Naive thymus-derived CD8-positive, alpha-beta T cell (primary cell): ENCODE data around the gene AVEN. TPM values are rescaled to one million over a fixed set of nuclear protein-coding genes. Genes with fewer than 3 reads are reported as not detected.

Experiments used
- ATAC-seq, 2 donors: fragments of 150-1000 bp; cut with Tn5 transposase in 1 of 2; sonication (Bioruptor Pico), chemical (Tn5 transposase) in 1 of 2; 1 replicate in 1 of 2; 2 replicates in 1 of 2; pipeline ENCODE4 v1.10.0; 2021; ENCODE audit warnings: mild to moderate bottlenecking in 2 of 2, moderate library complexity in 2 of 2
- POLR2A ChIA-PET: fragments of 350-600 bp; sonication (Branson Sonifier 250); formaldehyde crosslinking; loops from one replicate; lab custom pipeline; 2021; ENCODE audit warnings: antibody characterized with exemption; lab: Charles Lee
- DNase-seq, 10 donors: peaks; one replicate each; pipeline versions ENCODE4 v3.0.0 to v3.0.0-alpha.2; 2020 to 2022
- H3K27ac Mint-ChIP-seq, 10 donors: one replicate each; pipeline ENCODE4 v1.8.0; 2020 to 2022; ENCODE audit warnings: mild to moderate bottlenecking in 10 of 10, mixed read lengths in 10 of 10, moderate library complexity in 4 of 10, inconsistent platforms in 1 of 10
- H3K27me3 Mint-ChIP-seq, 5 donors: one replicate each; pipeline ENCODE4 v1.8.0; 2021 to 2022; ENCODE audit warnings: mixed read lengths in 5 of 5
- H3K36me3 Mint-ChIP-seq, 3 donors: one replicate each; pipeline ENCODE4 v1.8.0; 2020 to 2022; ENCODE audit warnings: mixed read lengths in 3 of 3, mild to moderate bottlenecking in 2 of 3, inconsistent platforms in 1 of 3
- H3K4me1 Mint-ChIP-seq, 4 donors: one replicate each; pipeline ENCODE4 v1.8.0; 2021 to 2022; ENCODE audit warnings: mixed read lengths in 4 of 4
- H3K4me3 Mint-ChIP-seq, 10 donors: one replicate each; pipeline ENCODE4 v1.8.0; 2020 to 2022; ENCODE audit warnings: mild to moderate bottlenecking in 10 of 10, mixed read lengths in 10 of 10, moderate library complexity in 6 of 10, inconsistent platforms in 1 of 10
- H3K9me3 Mint-ChIP-seq, 9 donors: one replicate each; pipeline ENCODE4 v1.8.0; 2020 to 2022; ENCODE audit warnings: mixed read lengths in 9 of 9, mild to moderate bottlenecking in 3 of 9, inconsistent platforms in 1 of 9, moderate library complexity in 1 of 9
- polyA plus RNA-seq, 3 donors: library from polyadenylated mRNA; unstranded; fragments of 300-500 nt; fragmentation: Illumina TruSeq; gene quantifications; one replicate each; pipeline ENCODE4 v1.2.3, GENCODE V29; 2021
- total RNA-seq, 8 experiments: library from RNA in 2 of 8; stranded (reverse) in 2 of 8; gene quantifications; one replicate each; pipeline ENCODE4 v1.2.3 and lab custom pipeline; 2021 to 2026

AVEN gene
- total and polyA plus RNA-seq, 5 experiments from 2014 or later = 7.6 to 9.7 (median 8.8) TPM

DNA sequence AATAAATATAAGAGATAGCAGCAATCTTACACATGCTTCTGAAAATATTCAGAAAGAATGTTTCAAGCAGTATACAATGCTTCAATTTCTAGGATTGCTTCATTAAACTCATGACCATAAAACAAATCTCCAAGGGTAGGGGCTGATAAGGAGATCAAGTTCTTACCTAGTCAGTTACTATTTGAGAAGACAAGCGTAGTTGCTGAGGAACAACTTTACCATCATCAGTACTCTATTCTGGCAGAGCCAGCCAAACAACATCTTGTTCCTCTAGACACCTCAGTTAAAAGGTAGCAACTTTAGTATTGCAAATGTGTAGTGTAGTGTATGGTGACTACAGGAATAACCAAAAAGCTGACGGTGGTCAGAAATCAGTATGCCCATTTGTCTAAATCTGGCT, 156.1 kb downstream of the AVEN start:
- no peak for DNase-seq
- Mint-ChIP-seq H3K4me3 (no peak overlapping the region), H3K4me1 (no peaks in the 10 kb centered on the region), H3K27me3 (no peaks in the 10 kb centered on the region), H3K27ac (peak overlapping the region in 1 of 10 donors; percentile 32), H3K9me3 (peaks cover 0 to 10% (median 7%) of the 10 kb centered on the region in 9 donors), H3K36me3 (peaks cover 0 to 13% (median 0%) of the 10 kb centered on the region in 3 donors)
- POLR2A ChIA-PET = no interaction called here
- no peak for ATAC-seq

DNA sequence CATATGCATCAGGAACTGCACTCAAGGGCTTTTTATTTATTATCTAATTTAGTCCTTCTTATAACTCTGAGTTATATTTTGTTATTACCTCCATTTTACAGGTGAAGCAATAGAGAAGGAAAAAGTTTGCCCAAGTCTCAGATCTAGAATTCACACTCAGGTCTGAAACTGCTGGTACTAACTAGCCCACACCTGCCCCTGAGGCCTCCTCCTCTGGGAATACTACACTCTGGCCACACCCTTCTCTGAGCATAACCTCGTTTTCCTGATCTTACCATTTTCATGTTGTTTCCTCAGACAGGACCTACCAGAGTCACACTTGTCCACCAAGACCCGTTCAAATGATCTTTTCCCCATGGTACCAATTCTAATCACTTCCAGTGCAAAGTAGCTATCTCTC, 164.8 kb downstream of the AVEN start:
- no peaks in the 10 kb centered on the region for H3K27me3 Mint-ChIP-seq
- POLR2A ChIA-PET = no interaction called here
- H3K27ac Mint-ChIP-seq = no peak overlapping the region
- no peaks in the 10 kb centered on the region for H3K9me3 Mint-ChIP-seq
- peaks cover 5 to 16% (median 13%) of the 10 kb centered on the region in 3 donors for H3K36me3 Mint-ChIP-seq
- DNase-seq (no peak), ATAC-seq (no peak)
- no peak overlapping the region for H3K4me3 Mint-ChIP-seq
- H3K4me1 Mint-ChIP-seq = peaks cover 0 to 7% (median 0%) of the 10 kb centered on the region in 4 donors

DNA sequence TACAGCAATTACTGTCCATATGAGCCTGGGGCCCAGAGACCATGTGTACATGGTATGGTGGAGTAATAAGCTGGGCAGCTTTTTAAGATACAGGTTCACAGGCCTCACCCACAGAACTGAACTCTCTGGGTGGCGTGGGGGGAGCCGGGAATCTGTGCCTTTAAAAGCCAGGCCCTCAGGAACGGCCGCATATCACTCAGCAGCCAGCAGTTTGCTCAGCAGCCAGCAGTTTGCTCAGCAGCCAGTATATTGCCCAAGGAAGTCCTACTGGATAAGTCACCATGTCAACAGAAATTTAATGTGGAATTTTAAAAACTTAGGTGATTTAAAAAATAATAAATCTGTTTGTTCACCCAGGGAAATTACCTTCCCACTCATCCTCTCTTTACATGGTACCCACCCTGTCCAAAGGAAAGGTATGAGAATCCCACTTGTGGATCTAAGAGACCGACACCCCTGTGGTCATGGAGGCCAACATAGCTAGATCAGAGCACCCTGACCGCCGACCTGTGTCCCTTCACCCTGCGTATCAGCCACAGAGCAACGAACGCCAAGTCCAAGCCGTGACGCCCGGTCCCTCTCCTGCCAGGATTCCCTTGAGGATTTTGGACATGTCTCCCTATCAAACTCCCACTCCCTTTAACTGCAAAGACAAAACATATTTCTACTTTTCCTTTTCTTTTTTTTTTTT, 166.4 kb downstream of the AVEN start:
- Mint-ChIP-seq H3K27me3 (no peaks in the 10 kb centered on the region), H3K9me3 (no peaks in the 10 kb centered on the region), H3K36me3 (peaks cover 5 to 23% (median 14%) of the 10 kb centered on the region in 3 donors), H3K4me3 (no peak overlapping the region), H3K4me1 (peaks cover 0 to 7% (median 0%) of the 10 kb centered on the region in 4 donors), H3K27ac (peak overlapping the region in 1 of 10 donors; percentile 21)
- ATAC-seq = no peak
- POLR2A ChIA-PET = no interaction called here
- DNase-seq = no peak

DNA sequence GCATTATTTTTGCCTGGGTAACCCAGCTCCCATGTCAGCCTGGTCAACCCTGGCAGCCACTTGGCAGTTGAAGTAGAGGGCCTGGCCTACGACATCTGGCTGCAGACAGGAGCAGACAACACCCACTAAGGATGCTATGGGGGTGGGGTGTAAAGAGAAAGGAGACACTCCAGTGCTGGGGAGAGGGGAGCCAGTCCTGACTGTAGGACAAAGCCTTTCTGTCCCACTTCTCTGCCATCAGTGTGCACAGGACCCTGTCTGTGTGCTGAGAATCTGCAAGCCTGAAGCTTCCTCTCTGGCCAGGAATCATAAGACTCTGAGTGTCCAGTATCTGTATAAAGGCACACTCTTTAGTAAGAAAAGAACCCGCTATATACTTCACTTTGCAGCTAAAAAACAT, 167.0 kb downstream of the AVEN start:
- Mint-ChIP-seq H3K4me1 (peaks cover 0 to 7% (median 0%) of the 10 kb centered on the region in 4 donors), H3K27ac (no peak overlapping the region), H3K27me3 (no peaks in the 10 kb centered on the region), H3K9me3 (no peaks in the 10 kb centered on the region), H3K4me3 (no peak overlapping the region), H3K36me3 (peaks cover 6 to 28% (median 18%) of the 10 kb centered on the region in 3 donors)
- DNase-seq (no peak), ATAC-seq (no peak)
- POLR2A ChIA-PET = no interaction called here

DNA sequence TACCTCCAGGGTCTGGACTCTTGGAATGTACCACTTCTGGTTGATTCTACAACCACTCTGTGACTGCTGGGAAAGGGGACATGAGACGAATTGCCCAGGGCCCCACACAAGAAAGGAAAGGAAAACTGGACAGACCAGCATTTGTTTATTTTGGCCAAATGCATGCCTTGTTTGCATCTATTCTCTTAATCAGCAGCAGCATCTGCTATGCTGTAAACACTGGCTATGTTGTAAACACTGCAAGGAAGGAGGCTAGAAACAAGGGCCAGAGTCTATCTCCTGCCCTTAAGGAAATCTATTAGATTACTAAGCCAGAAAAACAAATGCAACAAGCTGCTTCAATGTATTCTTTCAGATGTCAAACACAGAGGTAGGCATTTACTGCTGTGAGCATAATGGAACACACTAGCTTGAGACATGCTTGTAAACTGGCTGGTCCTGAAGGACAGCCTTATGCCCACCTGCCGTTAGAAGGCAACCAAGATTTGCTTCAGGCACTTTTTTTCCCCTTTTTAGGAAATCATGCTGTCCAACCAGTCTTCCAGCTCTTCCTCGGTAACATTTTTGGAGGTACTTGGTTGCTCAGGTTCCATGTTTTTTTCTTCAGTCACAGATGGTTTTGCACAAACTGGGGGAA, 172.8 kb downstream of the AVEN start:
- POLR2A ChIA-PET = no interaction called here
- ATAC-seq (no peak), DNase-seq (no peak)
- Mint-ChIP-seq H3K4me3 (no peak overlapping the region), H3K4me1 (peaks cover 0 to 7% (median 0%) of the 10 kb centered on the region in 4 donors), H3K36me3 (peaks cover 12 to 53% (median 34%) of the 10 kb centered on the region in 3 donors), H3K27ac (no peak overlapping the region), H3K9me3 (no peaks in the 10 kb centered on the region), H3K27me3 (no peaks in the 10 kb centered on the region)

DNA sequence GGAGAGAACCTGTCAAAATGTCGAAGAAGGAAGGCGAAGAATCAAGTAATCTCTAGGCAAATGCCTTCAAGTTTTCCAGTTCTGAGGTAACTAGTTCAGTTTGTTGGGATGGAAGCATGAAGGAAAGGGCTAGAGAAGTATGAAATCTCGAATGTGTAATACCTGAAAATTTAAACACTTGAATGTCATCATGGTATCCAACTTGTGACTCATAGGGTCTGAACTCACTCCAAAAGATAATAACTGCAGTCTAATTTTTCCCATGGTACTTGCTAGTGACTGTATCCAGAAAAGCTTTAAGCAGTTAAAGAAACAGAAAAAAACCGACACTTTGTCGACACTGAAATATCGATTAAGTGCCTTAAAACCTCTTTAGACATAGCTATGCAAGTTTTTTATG, 173.6 kb downstream of the AVEN start:
- Mint-ChIP-seq H3K9me3 (no peaks in the 10 kb centered on the region), H3K36me3 (peaks cover 12 to 53% (median 34%) of the 10 kb centered on the region in 3 donors), H3K4me3 (no peak overlapping the region), H3K27ac (no peak overlapping the region), H3K4me1 (peaks cover 0 to 7% (median 0%) of the 10 kb centered on the region in 4 donors), H3K27me3 (no peaks in the 10 kb centered on the region)
- POLR2A ChIA-PET = no interaction called here
- DNase-seq = no peak
- no peak for ATAC-seq

DNA sequence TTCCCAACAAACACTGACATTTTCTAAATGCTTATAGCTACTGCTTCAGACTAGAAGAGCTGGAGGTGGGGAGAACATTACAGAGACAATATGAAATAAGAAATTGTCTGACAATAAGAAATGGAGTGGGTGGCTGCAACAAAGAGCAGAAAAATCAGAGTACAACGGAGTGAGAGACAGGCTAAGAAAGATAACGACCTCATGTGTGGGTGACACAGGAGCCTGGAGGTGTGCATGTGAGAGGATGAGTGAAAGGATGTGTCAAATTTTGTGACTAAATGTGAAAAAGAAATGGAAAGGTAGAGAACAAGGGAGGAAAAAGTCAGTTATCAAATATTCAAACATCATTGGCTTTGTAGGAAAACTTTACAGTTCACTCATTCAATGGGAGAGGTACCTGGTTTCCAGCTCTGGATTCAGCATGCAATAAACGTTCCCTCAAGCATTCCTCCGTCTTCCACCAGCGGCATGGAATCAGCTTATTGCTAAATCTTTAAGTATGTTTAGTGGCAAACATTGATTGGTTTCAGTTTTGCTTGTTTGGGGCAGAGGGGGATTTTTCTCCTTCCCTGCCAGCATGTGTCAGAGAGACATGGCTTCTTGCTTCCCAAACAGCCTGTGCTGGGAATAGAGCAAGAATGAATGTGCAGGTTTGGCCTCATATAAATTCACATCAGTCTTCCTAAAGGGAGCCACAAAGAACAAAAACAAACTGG, 174.5 kb downstream of the AVEN start:
- POLR2A ChIA-PET = no interaction called here
- no peak overlapping the region for H3K4me3 Mint-ChIP-seq
- no peak overlapping the region for H3K27ac Mint-ChIP-seq
- H3K27me3 Mint-ChIP-seq = no peaks in the 10 kb centered on the region
- H3K4me1 Mint-ChIP-seq = peaks cover 0 to 4% (median 0%) of the 10 kb centered on the region in 4 donors
- peaks cover 12 to 54% (median 38%) of the 10 kb centered on the region in 3 donors for H3K36me3 Mint-ChIP-seq
- no peak for ATAC-seq
- H3K9me3 Mint-ChIP-seq = no peaks in the 10 kb centered on the region
- DNase-seq = no peak

DNA sequence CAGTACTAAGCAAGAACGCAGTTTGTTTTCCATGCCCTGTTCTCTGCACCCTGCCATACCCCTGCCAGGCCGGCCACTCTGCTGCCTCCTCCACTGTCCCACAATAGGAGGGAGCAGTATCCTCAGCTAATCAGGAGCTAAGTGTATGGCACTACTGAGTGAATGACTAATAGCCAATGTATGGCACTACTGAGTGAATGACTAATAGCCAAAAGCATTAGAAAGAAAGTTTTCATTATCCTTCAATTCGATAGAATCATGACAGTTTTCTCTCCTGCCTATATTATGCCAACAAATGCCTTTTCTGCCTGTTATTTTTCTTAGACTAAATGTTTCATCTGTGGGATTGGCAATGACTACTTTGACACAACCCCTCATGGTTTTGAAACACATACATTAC, 178.2 kb downstream of the AVEN start:
- DNase-seq = no peak
- Mint-ChIP-seq H3K4me1 (no peaks in the 10 kb centered on the region), H3K9me3 (peaks cover 0 to 2% (median 0%) of the 10 kb centered on the region in 9 donors), H3K27ac (no peak overlapping the region), H3K27me3 (no peaks in the 10 kb centered on the region), H3K36me3 (peaks cover 6 to 35% (median 34%) of the 10 kb centered on the region in 3 donors), H3K4me3 (no peak overlapping the region)
- ATAC-seq = no peak
- POLR2A ChIA-PET = no interaction called here

DNA sequence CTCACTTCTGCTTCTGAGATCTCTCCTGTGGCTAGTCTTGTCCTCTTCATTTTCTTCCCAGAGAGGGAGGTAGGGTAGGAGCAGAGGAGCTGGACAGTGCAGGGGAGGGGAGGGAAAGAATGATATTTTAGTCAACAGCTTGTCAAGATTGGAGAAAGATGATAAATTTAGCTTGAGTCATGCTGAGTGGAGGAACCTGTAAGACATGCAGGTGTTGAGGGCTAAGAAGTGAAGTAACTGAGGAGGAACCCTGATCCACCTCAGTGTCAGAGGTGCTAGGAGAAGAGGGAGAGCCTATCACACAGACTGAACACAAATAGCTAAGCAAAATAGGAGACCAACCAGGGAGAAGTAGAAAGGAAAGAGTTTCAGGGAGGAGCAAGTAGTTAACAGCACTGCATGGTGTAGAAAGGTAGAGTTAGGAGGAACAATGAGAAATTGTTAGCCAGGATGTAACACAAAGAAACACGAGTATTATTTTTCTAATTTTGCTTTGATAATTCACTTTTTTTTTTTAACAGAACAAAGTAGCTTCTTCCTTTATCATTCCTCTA, 178.9 kb downstream of the AVEN start:
- peaks cover 6 to 28% (median 27%) of the 10 kb centered on the region in 3 donors for H3K36me3 Mint-ChIP-seq
- no peaks in the 10 kb centered on the region for H3K4me1 Mint-ChIP-seq
- H3K27me3 Mint-ChIP-seq = no peaks in the 10 kb centered on the region
- DNase-seq = no peak
- peaks cover 0 to 2% (median 0%) of the 10 kb centered on the region in 9 donors for H3K9me3 Mint-ChIP-seq
- ATAC-seq = no peak
- no peak overlapping the region for H3K4me3 Mint-ChIP-seq
- POLR2A ChIA-PET = no interaction called here
- no peak overlapping the region for H3K27ac Mint-ChIP-seq

DNA sequence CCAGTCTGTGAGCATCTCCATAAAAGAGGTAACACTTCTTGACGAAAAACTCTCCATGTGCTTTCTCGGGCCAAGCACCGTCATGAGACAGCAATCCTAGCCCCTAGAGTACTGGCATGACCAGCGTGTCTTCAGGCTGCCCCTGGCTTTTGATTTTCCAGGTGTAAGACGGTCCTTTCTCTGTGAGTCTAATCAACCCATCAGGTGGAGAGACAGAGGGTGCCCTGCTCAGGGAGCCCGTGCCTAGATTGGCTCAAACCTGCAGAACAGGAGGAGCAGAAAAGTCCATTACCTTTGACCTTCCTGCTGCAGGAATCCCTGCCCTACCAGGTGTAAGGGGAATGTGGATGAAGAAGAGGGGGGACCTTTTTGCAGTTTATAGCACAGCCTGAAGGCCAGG, 180.2 kb downstream of the AVEN start:
- POLR2A ChIA-PET = no interaction called here
- H3K27ac Mint-ChIP-seq = no peak overlapping the region
- no peak for DNase-seq

DNA sequence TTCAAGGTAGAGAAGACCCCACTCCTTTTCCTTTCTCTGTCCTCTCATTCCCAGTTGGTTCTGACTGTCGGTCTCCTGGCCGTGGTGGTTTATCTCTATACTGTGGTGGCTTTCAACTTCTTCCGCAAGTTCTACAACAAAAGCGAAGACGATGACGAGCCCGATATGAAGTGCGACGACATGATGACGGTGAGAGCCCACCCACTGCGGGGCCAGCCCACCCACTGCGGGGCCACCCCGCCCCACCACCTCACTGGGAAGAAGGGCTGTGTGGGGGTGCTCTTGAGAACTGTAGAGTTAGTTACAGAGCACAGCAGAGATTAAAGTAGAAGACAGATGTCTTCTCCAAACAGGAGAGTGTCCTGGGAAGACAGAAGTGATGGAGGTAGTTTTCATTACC, 181.3 kb downstream of the AVEN start:
- no peaks in the 10 kb centered on the region for H3K4me1 Mint-ChIP-seq
- no peak overlapping the region for H3K27ac Mint-ChIP-seq
- H3K9me3 Mint-ChIP-seq = peaks cover 0 to 2% (median 0%) of the 10 kb centered on the region in 9 donors
- peaks cover 0 to 10% (median 10%) of the 10 kb centered on the region in 3 donors for H3K36me3 Mint-ChIP-seq
- ATAC-seq = no peak
- no peak overlapping the region for H3K4me3 Mint-ChIP-seq
- no peak for DNase-seq
- POLR2A ChIA-PET = no interaction called here
- H3K27me3 Mint-ChIP-seq = no peaks in the 10 kb centered on the region

More for the DNA sequence above, 180.2 kb downstream of the AVEN start:
- Mint-ChIP-seq H3K4me1 (no peaks in the 10 kb centered on the region), H3K36me3 (peaks cover 0 to 16% (median 16%) of the 10 kb centered on the region in 3 donors), H3K27me3 (no peaks in the 10 kb centered on the region), H3K9me3 (peaks cover 0 to 2% (median 0%) of the 10 kb centered on the region in 9 donors), H3K4me3 (no peak overlapping the region)
- ATAC-seq = no peak

DNA sequence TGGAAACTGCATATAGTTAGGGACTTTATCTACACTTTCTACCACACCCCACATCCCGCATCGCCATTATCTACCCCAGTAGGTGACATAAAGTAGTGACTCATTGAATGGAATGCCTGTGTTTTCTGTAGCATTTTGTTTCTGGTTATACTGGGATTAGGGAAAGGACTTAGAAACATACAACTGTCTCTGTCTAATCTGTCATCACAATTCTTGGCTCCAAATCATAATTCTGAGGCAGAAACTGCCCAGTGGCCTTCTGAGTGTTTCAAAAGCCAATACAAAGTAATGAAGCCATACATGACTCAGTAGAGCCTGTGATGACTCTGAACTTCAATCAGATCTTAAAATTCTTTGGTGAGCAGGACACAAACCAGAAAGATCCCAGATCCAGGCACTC, 186.4 kb downstream of the AVEN start:
- Mint-ChIP-seq H3K27me3 (no peaks in the 10 kb centered on the region), H3K27ac (no peak overlapping the region), H3K4me1 (no peaks in the 10 kb centered on the region), H3K9me3 (peaks cover 0 to under 1% (median 0%) of the 10 kb centered on the region in 9 donors), H3K36me3 (peaks cover 0 to 2% (median 0%) of the 10 kb centered on the region in 3 donors), H3K4me3 (no peak overlapping the region)
- ATAC-seq (no peak), DNase-seq (no peak)
- POLR2A ChIA-PET = no interaction called here

DNA sequence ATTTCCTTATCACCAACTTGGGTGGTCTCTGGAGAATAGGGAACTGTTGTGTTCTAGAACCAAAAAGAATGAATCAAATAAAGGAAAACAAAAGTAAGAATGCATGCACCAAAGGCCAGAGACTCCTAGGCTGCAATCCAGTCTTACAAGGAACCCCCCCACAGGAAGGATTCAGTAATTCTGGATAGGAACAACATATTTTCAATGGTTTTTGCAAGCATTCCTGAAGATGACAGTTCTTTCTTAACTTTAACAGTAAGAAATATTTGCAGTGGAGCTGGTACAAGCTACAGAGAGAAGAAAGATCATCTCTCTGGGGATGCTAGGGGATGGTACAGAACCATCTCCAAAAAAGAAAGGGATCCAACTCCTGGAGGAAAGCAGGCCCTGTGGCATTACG, 186.9 kb downstream of the AVEN start:
- POLR2A ChIA-PET = no interaction called here
- H3K27me3 Mint-ChIP-seq = no peaks in the 10 kb centered on the region
- no peak overlapping the region for H3K4me3 Mint-ChIP-seq
- H3K9me3 Mint-ChIP-seq = no peaks in the 10 kb centered on the region
- no peaks in the 10 kb centered on the region for H3K36me3 Mint-ChIP-seq
- ATAC-seq = no peak
- no peaks in the 10 kb centered on the region for H3K4me1 Mint-ChIP-seq
- no peak for DNase-seq
- no peak overlapping the region for H3K27ac Mint-ChIP-seq
